Transverse colon (tissue), 4 donors: ENCODE measurements around the gene ZC3H12C. TPM values are rescaled to one million over a fixed set of nuclear protein-coding genes. Genes with fewer than 3 reads are reported as not detected.

Source experiments
- DNase-seq: peaks from one replicate; pipeline ENCODE4 v3.0.0-alpha.2; 2019
- H3K27ac ChIP-seq, 4 donors: fragments of 200-600 bp; sonication (generic); 2 replicates each; pipeline ENCODE4 v1.5.1; 2016 to 2018; ENCODE audit warnings: inconsistent platforms in 4 of 4
- H3K27me3 ChIP-seq: fragments of 200-600 bp; sonication (generic); 2 replicates; pipeline ENCODE4 v1.5.1; 2017; ENCODE audit warnings: inconsistent platforms
- H3K36me3 ChIP-seq, 4 donors: fragments of 200-600 bp; sonication (generic); 2 replicates each; pipeline ENCODE4 v1.5.1; 2017 to 2019; ENCODE audit warnings: inconsistent platforms in 4 of 4
- H3K4me1 ChIP-seq, 4 donors: fragments of 200-600 bp; sonication (generic); 2 replicates each; pipeline ENCODE4 v1.5.1; 2017 to 2020; ENCODE audit warnings: inconsistent platforms in 4 of 4
- H3K4me3 ChIP-seq, 4 donors: fragments of 200-600 bp; sonication (generic); 1 replicate in 1 of 4; 2 replicates in 3 of 4; pipeline versions ENCODE4 v1.5.1 to v1.6.1; 2017 to 2019; ENCODE audit warnings: inconsistent platforms in 4 of 4
- H3K9me3 ChIP-seq, 2 donors: fragments of 200-600 bp; sonication (generic); 2 replicates each; pipeline ENCODE4 v1.5.1; 2017 to 2019; ENCODE audit warnings: inconsistent platforms in 2 of 2
- EP300 ChIP-seq: sonication (generic); formaldehyde crosslinking; IDR thresholded peaks from one replicate; pipeline ENCODE4 v1.6.1; 2017; ENCODE audit warnings: antibody characterized with exemption, low read depth
- POLR2A ChIP-seq: fragments of 450-650 bp; IDR thresholded peaks from one replicate; pipeline ENCODE4 v1.6.1; 2016; ENCODE audit warnings: antibody characterized with exemption, mild to moderate bottlenecking, moderate library complexity
- POLR2AphosphoS5 ChIP-seq, 3 donors: sonication (generic); formaldehyde crosslinking; IDR thresholded peaks; one replicate each; pipeline ENCODE4 v1.6.1; 2016; ENCODE audit warnings: antibody characterized with exemption in 3 of 3
- WGBS, 2 donors: methylation state at CpG; one replicate each; pipeline ENCODE4 v1.1.5; 2018; ENCODE audit warnings: low coverage in 1 of 2; 5-methylcytosine and 5-hydroxymethylcytosine counted together
- in situ Hi-C, 4 donors: fragments of 200-750 bp; cut with MboI; loops; one replicate each; pipeline versions ENCODE4 v1.15.0 to v1.15.1; 2017; ENCODE audit warnings: low sequenced_read_pairs in 3 of 4, low pct_ligation_motif_present in 1 of 4, low pct_unique_long_range_greater_than_20kb in 1 of 4
- intact Hi-C: fragments of 100-400 bp; cut with DNase I; formaldehyde crosslinking; loops from one replicate; pipeline ENCODE4 v1.15.1; 2023; ENCODE audit warnings: low total_unique reads
- total RNA-seq, 4 donors: library from RNA; depleted of rRNA; stranded (reverse); fragments of >200 nt; gene quantifications; one replicate each; pipeline ENCODE4 v1.1.0, GENCODE V29; 2016
- TF ChIP-seq, protein P1 (sequence below), 5 experiments: fragments of 200-600 bp in 3 of 5; fragments of 450-650 bp in 2 of 5; sonication (generic) in 3 of 5; IDR thresholded peaks; 1 replicate in 2 of 5; 2 replicates in 3 of 5; pipeline ENCODE4 v1.5.1; 2016 to 2017; ENCODE audit warnings: antibody characterized with exemption in 5 of 5, inconsistent platforms in 3 of 5, mild to moderate bottlenecking in 2 of 5, moderate library complexity in 1 of 5

Gene ZC3H12C
- total RNA-seq, 4 donors from 2014 or later, result 6.4 to 21.2 (median 14.4) TPM

DNA sequence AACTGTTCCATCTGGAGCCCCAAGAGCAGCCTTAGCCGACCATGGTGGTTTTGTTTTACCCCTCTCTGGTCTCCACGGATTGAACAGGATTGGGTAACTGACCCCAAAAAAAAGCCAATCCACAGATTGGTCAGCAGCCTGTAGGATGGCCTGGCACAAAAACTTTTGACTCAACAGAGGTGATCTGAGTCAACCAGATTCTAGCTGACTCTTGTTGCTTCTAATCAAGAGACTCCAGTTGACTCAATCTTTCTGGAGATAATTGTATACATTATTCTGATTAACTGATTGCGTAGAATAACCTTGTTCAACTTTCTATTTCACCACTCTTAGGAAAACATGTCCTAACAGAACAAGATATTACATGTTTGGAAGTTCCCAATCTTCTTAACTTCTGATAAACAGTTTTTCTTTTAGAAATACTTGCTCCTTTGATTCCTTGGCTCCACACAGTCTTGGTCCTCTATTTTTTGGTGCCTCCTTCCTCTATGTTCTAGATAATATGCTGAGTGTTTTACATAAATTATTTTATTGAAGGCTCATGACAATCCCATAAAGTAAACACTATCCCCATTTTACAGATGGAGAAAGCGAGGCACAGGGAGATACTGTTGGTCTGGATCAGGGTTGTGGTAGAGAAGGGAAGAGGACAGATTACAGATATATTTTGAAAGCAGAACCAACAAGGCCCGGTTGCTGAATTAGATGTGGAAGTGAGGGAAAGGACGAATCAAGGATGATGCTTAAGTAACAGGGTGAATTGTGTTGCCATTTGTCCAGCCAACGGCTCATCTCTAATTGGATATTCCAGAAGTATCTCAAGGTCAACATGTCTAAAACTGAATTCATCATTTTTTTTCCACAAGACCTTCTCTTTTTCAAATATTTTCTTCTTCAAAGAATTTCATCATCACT is 11.5 kb upstream of the ZC3H12C start:
- 81 to 100% methylated on average over 3 to 7 of the region's 7 CpGs for WGBS, 2 donors
- in situ Hi-C loops, result no loop called here

DNA sequence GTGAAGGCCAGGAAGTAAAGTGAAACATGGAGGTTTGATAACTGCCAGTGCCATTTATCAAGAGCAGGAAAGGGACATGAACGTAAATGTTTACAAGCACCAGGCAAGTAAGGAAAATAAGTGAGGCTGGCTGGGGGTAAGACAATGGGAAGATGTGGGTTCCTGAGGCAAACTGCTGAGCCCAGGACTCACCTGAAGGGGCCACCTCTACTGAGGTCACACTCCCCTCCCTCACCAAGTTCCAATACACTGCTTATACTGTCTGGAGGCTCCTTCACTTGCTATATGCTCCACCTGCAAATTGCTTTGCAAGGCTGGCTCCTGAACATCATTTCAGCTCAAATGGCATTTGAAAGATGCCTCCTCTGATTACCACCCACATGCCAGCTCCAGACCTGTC is 10.3 kb upstream of the ZC3H12C start:
- Histone ChIP-seq H3K27me3 (no peaks in the 10 kb centered on the region), H3K4me3 (no peak overlapping the region), H3K27ac (no peak overlapping the region), H3K9me3 (peaks cover 0 to 4% of the 10 kb centered on the region in 2 donors), H3K4me1 (peaks cover 0 to 12% (median 4%) of the 10 kb centered on the region in 4 donors), H3K36me3 (no peaks in the 10 kb centered on the region)
- in situ Hi-C loops, result no loop called here
- 36 to 57% methylated on average over 1 of the region's 1 CpG for WGBS, 2 donors
- no peak for DNase-seq
- intact Hi-C loops, result loop anchor here (1.0 kb wide), 1 partner anchor 17 kb away; no protein-coding TSS in a partner anchor
- no peak for TF ChIP-seq POLR2AphosphoS5 (IDR thresholded peaks at IDR 0.05)
- TF ChIP-seq POLR2A, result no peak
- no peak for TF ChIP-seq EP300
- TF ChIP-seq, protein P1, sequence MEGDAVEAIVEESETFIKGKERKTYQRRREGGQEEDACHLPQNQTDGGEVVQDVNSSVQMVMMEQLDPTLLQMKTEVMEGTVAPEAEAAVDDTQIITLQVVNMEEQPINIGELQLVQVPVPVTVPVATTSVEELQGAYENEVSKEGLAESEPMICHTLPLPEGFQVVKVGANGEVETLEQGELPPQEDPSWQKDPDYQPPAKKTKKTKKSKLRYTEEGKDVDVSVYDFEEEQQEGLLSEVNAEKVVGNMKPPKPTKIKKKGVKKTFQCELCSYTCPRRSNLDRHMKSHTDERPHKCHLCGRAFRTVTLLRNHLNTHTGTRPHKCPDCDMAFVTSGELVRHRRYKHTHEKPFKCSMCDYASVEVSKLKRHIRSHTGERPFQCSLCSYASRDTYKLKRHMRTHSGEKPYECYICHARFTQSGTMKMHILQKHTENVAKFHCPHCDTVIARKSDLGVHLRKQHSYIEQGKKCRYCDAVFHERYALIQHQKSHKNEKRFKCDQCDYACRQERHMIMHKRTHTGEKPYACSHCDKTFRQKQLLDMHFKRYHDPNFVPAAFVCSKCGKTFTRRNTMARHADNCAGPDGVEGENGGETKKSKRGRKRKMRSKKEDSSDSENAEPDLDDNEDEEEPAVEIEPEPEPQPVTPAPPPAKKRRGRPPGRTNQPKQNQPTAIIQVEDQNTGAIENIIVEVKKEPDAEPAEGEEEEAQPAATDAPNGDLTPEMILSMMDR (IDR thresholded peaks at IDR 0.05), result no peak

More for the DNA sequence above, 11.5 kb upstream of the ZC3H12C start:
- TF ChIP-seq, protein P1 (IDR thresholded peaks at IDR 0.05), result no peak
- H3K27me3 ChIP-seq, result no peaks in the 10 kb centered on the region
- H3K4me3 ChIP-seq, result no peak overlapping the region
- no peaks in the 10 kb centered on the region for H3K36me3 ChIP-seq
- peaks cover 0 to 4% of the 10 kb centered on the region in 2 donors for H3K9me3 ChIP-seq
- H3K4me1 ChIP-seq, result peaks cover 0 to 23% (median 9%) of the 10 kb centered on the region in 4 donors
- intact Hi-C loops, result loop anchor here (1.0 kb wide), 1 partner anchor 15 kb away; no protein-coding TSS in a partner anchor
- H3K27ac ChIP-seq, result no peak overlapping the region
- no peak for DNase-seq

DNA sequence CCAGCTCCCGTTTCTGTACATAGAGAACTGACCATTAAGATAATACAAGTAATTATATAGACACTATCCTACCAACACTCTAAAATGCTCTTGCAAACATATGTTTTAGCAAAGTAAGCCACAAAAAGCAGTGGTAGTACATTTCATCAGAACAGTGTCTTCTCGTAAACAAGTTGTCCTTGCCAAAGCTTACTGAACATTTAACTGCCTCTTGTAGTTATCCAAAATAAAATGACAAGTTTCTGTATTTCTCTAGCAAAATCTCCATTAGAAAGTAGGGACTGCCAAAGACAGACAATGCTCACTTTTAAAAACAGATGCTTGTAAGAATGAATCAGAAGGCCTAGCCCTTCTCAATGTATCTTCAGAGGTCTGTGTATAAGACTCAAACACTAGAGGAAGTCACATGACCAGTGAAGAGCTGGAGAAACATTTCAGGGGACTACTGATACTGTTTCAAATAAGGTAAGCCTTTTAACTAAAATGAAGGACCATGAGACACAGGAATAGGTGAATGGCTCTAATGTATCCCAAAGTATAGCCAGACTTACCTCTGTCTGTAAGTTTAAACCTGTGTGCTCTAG is 7.8 kb upstream of the ZC3H12C start:
- Histone ChIP-seq H3K4me1 (peaks cover 0 to 10% (median 2%) of the 10 kb centered on the region in 4 donors), H3K27ac (no peak overlapping the region), H3K9me3 (no peaks in the 10 kb centered on the region), H3K36me3 (no peaks in the 10 kb centered on the region), H3K27me3 (no peaks in the 10 kb centered on the region), H3K4me3 (no peak overlapping the region)
- in situ Hi-C loops, result no loop called here
- TF ChIP-seq POLR2AphosphoS5 (IDR thresholded peaks at IDR 0.05), result no peak
- TF ChIP-seq, protein P1 (IDR thresholded peaks at IDR 0.05), result no peak
- no peak for TF ChIP-seq EP300
- no peak for TF ChIP-seq POLR2A
- intact Hi-C loops, result no loop called here
- DNase-seq, result no peak
- WGBS, 2 donors, result 72 to 77% methylated on average over 2 of the region's 2 CpGs

DNA sequence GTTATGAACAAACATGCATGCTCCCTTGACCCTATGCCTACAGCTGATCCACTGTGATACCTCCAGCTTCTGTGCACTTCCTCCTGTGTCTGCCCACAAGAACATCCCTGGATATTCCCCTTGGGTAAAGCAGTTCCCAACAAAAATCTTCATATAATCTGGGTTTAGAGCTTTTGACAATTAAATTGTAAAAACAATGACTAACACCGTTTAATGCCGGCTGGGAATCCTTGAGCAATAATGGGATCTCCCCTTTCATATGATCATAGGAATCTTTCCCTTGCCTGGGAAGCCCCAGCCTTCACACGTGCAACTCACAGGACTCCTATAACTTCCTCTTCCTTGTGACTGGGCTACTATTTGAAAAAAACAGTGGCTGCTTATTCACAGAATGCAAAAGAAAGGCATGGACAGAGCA is 6.3 kb upstream of the ZC3H12C start:
- H3K27ac ChIP-seq, result no peak overlapping the region
- H3K9me3 ChIP-seq, result no peaks in the 10 kb centered on the region
- TF ChIP-seq, protein P1 (IDR thresholded peaks at IDR 0.05), result no peak
- TF ChIP-seq EP300, result no peak
- no peak for TF ChIP-seq POLR2A
- no peak for TF ChIP-seq POLR2AphosphoS5 (IDR thresholded peaks at IDR 0.05)
- H3K4me1 ChIP-seq, result peaks cover 3 to 13% (median 6%) of the 10 kb centered on the region in 4 donors
- 17 to 33% methylated on average over 1 to 3 of the region's 3 CpGs for WGBS, 2 donors
- in situ Hi-C loops (no loop called here), intact Hi-C loops (no loop called here)
- DNase-seq, result peak; percentile 37
- no peak overlapping the region for H3K4me3 ChIP-seq
- no peaks in the 10 kb centered on the region for H3K27me3 ChIP-seq
- H3K36me3 ChIP-seq, result no peaks in the 10 kb centered on the region
